HepG2 (cell line): ENCODE measurements around the gene GOLPH3. TPM values are rescaled to one million over a fixed set of nuclear protein-coding genes. Genes with fewer than 3 reads are reported as not detected.

Source experiments
- ATAC-seq: fragments of 200-7000 bp; cut with Tn5 transposase; 3 replicates; pipeline ENCODE4 v1.9.1; 2020; ENCODE audit warnings: mild to moderate bottlenecking, moderate library complexity
- BruUV-seq: library from RNA; stranded (reverse); fragments of 400-500 nt; replicated peaks from 2 replicates; lab custom pipeline; 2021; lab: Mats Ljungman, UMichigan
- CTCF ChIA-PET: fragments of 300-600 bp; formaldehyde crosslinking; extraction: SDS; loops from one replicate; lab custom pipeline; 2021; ENCODE audit warnings: low total read pairs, inconsistent platforms, low intra/inter-chr PET ratio; lab: Yijun Ruan, JAX
- POLR2A ChIA-PET: fragments of 350-600 bp; sonication (Branson Sonifier 250); formaldehyde crosslinking; loops from one replicate; lab custom pipeline; 2020; ENCODE audit warnings: antibody characterized with exemption, inconsistent platforms; lab: Yijun Ruan, JAX
- DNase-seq: peaks from one replicate; pipeline ENCODE4 v3.0.0-alpha.2; 2015; ENCODE audit warnings: low spot score
- FAIRE-seq: peaks from 3 replicates; lab custom pipeline; 2011; peaks lifted over from hg19 to GRCh38; lab: Jason Lieb, UNC
- H2AFZ ChIP-seq: one replicate; pipeline ENCODE4 v1.6.1; 2011; ENCODE audit warnings: low read length, inconsistent platforms
- H3K27ac ChIP-seq: fragments of 300-600 bp; 3 replicates; pipeline ENCODE4 v1.8.0; 2011; ENCODE audit warnings: mixed run types, mild to moderate bottlenecking, mixed read lengths, low read length, inconsistent platforms; ENCODE audit not compliant: insufficient read depth; ENCODE audit errors: extremely low read length
- H3K27me3 ChIP-seq, 2 experiments: fragments of 200-600 bp in 1 of 2; 2 replicates in 1 of 2; 3 replicates in 1 of 2; pipeline versions ENCODE4 v1.6.0 to v1.8.0; 2011; ENCODE audit warnings: low read length in 2 of 2, mild to moderate bottlenecking in 2 of 2, moderate library complexity in 2 of 2, inconsistent platforms in 1 of 2; ENCODE audit not compliant: insufficient read depth in 2 of 2, control insufficient read depth in 1 of 2
- H3K36me3 ChIP-seq, 2 experiments: fragments of 200-600 bp in 1 of 2; replicated peaks in 1 of 2; 2 replicates in 1 of 2; 3 replicates in 1 of 2; pipeline versions ENCODE4 v1.5.1 to v1.8.0; 2011; ENCODE audit warnings: low read length in 2 of 2, inconsistent platforms in 1 of 2; ENCODE audit not compliant: insufficient read depth in 2 of 2, control insufficient read depth in 1 of 2
- H3K4me1 ChIP-seq: 2 replicates; pipeline ENCODE4 v1.5.1; 2012; ENCODE audit warnings: low read length, inconsistent platforms; ENCODE audit not compliant: insufficient read depth
- H3K4me2 ChIP-seq: 2 replicates; pipeline ENCODE4 v1.6.0; 2011; ENCODE audit warnings: low read depth, low read length, inconsistent platforms
- H3K4me3 ChIP-seq, 3 experiments: fragments of 200-600 bp in 1 of 3; sonication (generic), shearing (Covaris generic) in 1 of 3; replicated peaks in 1 of 3; 2 replicates each; pipeline ENCODE4 v1.5.1; 2011 to 2016; ENCODE audit warnings: low read length in 3 of 3, inconsistent platforms in 2 of 3, low read depth in 2 of 3, mild to moderate bottlenecking in 2 of 3, control low read depth in 1 of 3, mixed read lengths in 1 of 3; ENCODE audit not compliant: insufficient read depth in 1 of 3
- H3K79me2 ChIP-seq: one replicate; pipeline ENCODE4 v1.6.1; 2011; ENCODE audit warnings: low read length, inconsistent platforms; ENCODE audit not compliant: insufficient read depth
- H3K9ac ChIP-seq: 2 replicates; pipeline ENCODE4 v1.6.0; 2011; ENCODE audit warnings: mild to moderate bottlenecking, low read depth, low read length, inconsistent platforms; ENCODE audit not compliant: insufficient read depth
- H3K9me3 ChIP-seq: 2 replicates; pipeline ENCODE4 v1.5.1; 2012; ENCODE audit warnings: mild to moderate bottlenecking, low read length
- H4K20me1 ChIP-seq: 2 replicates; pipeline ENCODE4 v1.6.0; 2011; ENCODE audit warnings: inconsistent platforms, mild to moderate bottlenecking, low read length, moderate library complexity; ENCODE audit not compliant: insufficient read depth
- ASH2L ChIP-seq: fragments of 300-600, 200-600 bp; sonication (generic); IDR thresholded peaks from 2 replicates; pipeline ENCODE4 v1.7.0; 2017; ENCODE audit warnings: low read depth, mild to moderate bottlenecking, moderate library complexity, mixed read lengths, low read length; ENCODE audit not compliant: insufficient read length
- ATF7 ChIP-seq, 2 experiments: fragments of 450-650 bp in 1 of 2; sonication (generic) in 1 of 2; formaldehyde crosslinking in 1 of 2; IDR thresholded peaks; 2 replicates each; pipeline versions ENCODE4 v1.4.0 to v1.6.1; 2016 to 2020; ENCODE audit warnings: antibody characterized with exemption in 1 of 2, mild to moderate bottlenecking in 1 of 2, missing genetic modification reagents in 1 of 2
- BATF2 ChIP-seq: sonication (generic); formaldehyde crosslinking; IDR thresholded peaks from 2 replicates; pipeline ENCODE4 v1.8.0; 2022; ENCODE audit warnings: mild to moderate bottlenecking, missing genetic modification reagents, moderate library complexity
- GATAD1 ChIP-seq: IDR thresholded peaks from 2 replicates; pipeline ENCODE4 v1.6.1; 2016; ENCODE audit warnings: missing genetic modification reagents, missing compliant biosample characterization
- GFI1 ChIP-seq: sonication (generic); formaldehyde crosslinking; IDR thresholded peaks from 2 replicates; pipeline ENCODE4 v1.5.0; 2020; ENCODE audit warnings: missing genetic modification reagents, mild to moderate bottlenecking, borderline replicate concordance
- IKZF4 ChIP-seq: sonication (generic); formaldehyde crosslinking; IDR thresholded peaks from 2 replicates; pipeline ENCODE4 v1.5.1; 2020; ENCODE audit warnings: borderline replicate concordance, mild to moderate bottlenecking, low read depth, missing genetic modification reagents; ENCODE audit errors: not compliant biosample characterization
- KDM2A ChIP-seq: sonication (generic); formaldehyde crosslinking; IDR thresholded peaks from 2 replicates; pipeline ENCODE4 v1.4.0; 2020; ENCODE audit warnings: low read depth, missing genetic modification reagents, borderline replicate concordance
- MED1 ChIP-seq: sonication (generic); formaldehyde crosslinking; IDR thresholded peaks from 2 replicates; pipeline ENCODE4 v1.4.0; 2020; ENCODE audit warnings: missing genetic modification reagents
- RAD21 ChIP-seq: fragments of 450-650 bp; formaldehyde crosslinking; IDR thresholded peaks from 2 replicates; pipeline ENCODE4 v1.5.0; 2020; ENCODE audit warnings: mild to moderate bottlenecking
- REPIN1 ChIP-seq: sonication (generic); formaldehyde crosslinking; IDR thresholded peaks from 2 replicates; pipeline ENCODE4 v1.8.0; 2022; ENCODE audit warnings: missing genetic modification reagents, low read depth, mild to moderate bottlenecking, borderline replicate concordance
- SRSF9 ChIP-seq: fragments of 200-400 bp; formaldehyde crosslinking; IDR thresholded peaks from 2 replicates; pipeline ENCODE4 v1.6.1; 2018; ENCODE audit warnings: borderline replicate concordance, mild to moderate bottlenecking, low read depth, low read length; ENCODE audit not compliant: insufficient read depth, poor library complexity, severe bottlenecking
- TFDP1 ChIP-seq: IDR thresholded peaks from 2 replicates; pipeline ENCODE4 v1.6.1; 2016; ENCODE audit warnings: missing compliant biosample characterization, missing genetic modification reagents, borderline replicate concordance
- ZFX ChIP-seq: sonication (generic); formaldehyde crosslinking; IDR thresholded peaks from 2 replicates; pipeline ENCODE4 v1.4.0; 2020; ENCODE audit warnings: mild to moderate bottlenecking, low read depth, missing genetic modification reagents, moderate library complexity
- ZKSCAN5 ChIP-seq: sonication (generic); formaldehyde crosslinking; IDR thresholded peaks from 2 replicates; pipeline ENCODE4 v1.5.1; 2020; ENCODE audit warnings: mild to moderate bottlenecking, missing genetic modification reagents
- ZMYM4 ChIP-seq: sonication (generic); formaldehyde crosslinking; IDR thresholded peaks from 2 replicates; pipeline ENCODE4 v1.8.1; 2023; ENCODE audit warnings: mild to moderate bottlenecking, missing genetic modification reagents
- ZNF12 ChIP-seq: sonication (generic); formaldehyde crosslinking; IDR thresholded peaks from 2 replicates; pipeline ENCODE4 v1.5.0; 2020; ENCODE audit warnings: missing genetic modification reagents
- ZNF256 ChIP-seq: sonication (generic); formaldehyde crosslinking; conservative IDR thresholded peaks from 2 replicates; pipeline ENCODE4 v1.4.0; 2020; ENCODE audit warnings: missing genetic modification reagents
- ZNF577 ChIP-seq: sonication (generic); formaldehyde crosslinking; IDR thresholded peaks from 2 replicates; pipeline ENCODE4 v1.4.0; 2020; ENCODE audit warnings: mild to moderate bottlenecking, low read depth, missing genetic modification reagents, borderline replicate concordance
- ZNF713 ChIP-seq: sonication (generic); formaldehyde crosslinking; IDR thresholded peaks from 2 replicates; pipeline ENCODE4 v1.4.0; 2020; ENCODE audit warnings: mild to moderate bottlenecking, missing genetic modification reagents
- WGBS: methylation state at CpG from one replicate; pipeline ENCODE4 v1.1.6; 2017; ENCODE audit warnings: low lambda C conversion rate; 5-methylcytosine and 5-hydroxymethylcytosine counted together
- in situ Hi-C: cut with HindIII; loops from 2 replicates; pipeline ENCODE4 v1.10.0; 2017; ENCODE audit warnings: low pct_unique_long_range_greater_than_20kb; ENCODE audit not compliant: extremely low pct_ligation_motif_present
- intact Hi-C: fragments of 100-400 bp; cut with micrococcal nuclease; formaldehyde crosslinking; loops from one replicate; pipeline ENCODE4 v1.10.0; 2022; ENCODE audit not compliant: unreplicated experiment
- polyA plus RNA-seq, 8 experiments: library from polyadenylated mRNA; depleted of rRNA in 3 of 8; stranded (reverse) in 7 of 8; unstranded in 1 of 8; fragments of >200 nt; fragmentation: Illumina TruSeq in 4 of 8; extraction: Trizol in 4 of 8; gene quantifications; 2 replicates each; pipeline versions ENCODE4 v1.2.1 to v1.2.3, GENCODE V29; 2011 to 2016; ENCODE audit warnings: low read depth in 4 of 8, missing spikeins in 1 of 8, mixed read lengths in 1 of 8; ENCODE audit not compliant: insufficient read depth in 1 of 8
- total RNA-seq, 5 experiments: library from RNA; depleted of rRNA; stranded (reverse); fragments of >200 nt; fragmentation: Illumina TruSeq; extraction: Trizol; gene quantifications; 2 replicates each; pipeline ENCODE4 v1.2.3, GENCODE V29; 2016; ENCODE audit warnings: low read depth in 1 of 5

GOLPH3 gene
- total and polyA plus RNA-seq, 2 of the 13 experiments (the other 11 are each of a cell fraction or from before 2014, with no cell fraction given), result 59.5 to 84.5 TPM

GRCh38 chr5:32095261-32095671 lies 78.9 kb downstream of the GOLPH3 start:
- intact Hi-C loops (no loop called here), in situ Hi-C loops (loop anchor here (10.0 kb wide), 1 partner anchor 520 kb away; no protein-coding TSS in a partner anchor)
- no peak overlapping the region for H3K4me3 ChIP-seq
- H3K4me2 ChIP-seq, result no peak overlapping the region
- whole genome bisulfite sequencing, result 90% methylated on average over 7 of the region's 7 CpGs
- no peak overlapping the region for H3K9ac ChIP-seq
- peaks cover 1 to 16% of the 10 kb centered on the region in 2 experiments; a peak in 3 of 5 replicates for H3K36me3 ChIP-seq
- no peak for DNase-seq
- H3K4me1 ChIP-seq, result no peaks in the 10 kb centered on the region
- no TSS peak for BruUV-seq
- H3K79me2 ChIP-seq, result no peaks in the 10 kb centered on the region
- no peak for FAIRE-seq
- H4K20me1 ChIP-seq, result no peaks in the 10 kb centered on the region
- ATAC-seq, result no peak
- no peak overlapping the region for H3K27ac ChIP-seq
- ChIA-PET CTCF (no interaction called here), POLR2A (no interaction called here)
- H3K27me3 ChIP-seq, result no peaks in the 10 kb centered on the region
- no peak overlapping the region for H2AFZ ChIP-seq
- no peaks in the 10 kb centered on the region for H3K9me3 ChIP-seq
- no peak for TF ChIP-seq KDM2A (CRISPR knock-in tag)
- TF ChIP-seq MED1 (CRISPR knock-in tag), result no peak
- TF ChIP-seq ZNF12 (CRISPR knock-in tag), result no peak
- TF ChIP-seq ZNF577 (CRISPR knock-in tag), result no peak
- TF ChIP-seq SRSF9, result no peak
- TF ChIP-seq ATF7 (IDR thresholded peaks at IDR 0.05), result no peak
- no peak for TF ChIP-seq ATF7 (CRISPR knock-in tag; IDR thresholded peaks at IDR 0.05)
- TF ChIP-seq REPIN1, result no peak
- no peak for TF ChIP-seq IKZF4 (CRISPR knock-in tag)
- no peak for TF ChIP-seq GATAD1 (CRISPR knock-in tag)
- no peak for TF ChIP-seq ZFX (CRISPR knock-in tag)
- TF ChIP-seq ZNF713 (CRISPR knock-in tag), result no peak
- TF ChIP-seq GFI1 (CRISPR knock-in tag), result no peak
- no peak for TF ChIP-seq ZKSCAN5 (CRISPR knock-in tag)
- TF ChIP-seq TFDP1 (CRISPR knock-in tag), result no peak
- no peak for TF ChIP-seq ASH2L
- no peak for TF ChIP-seq ZMYM4 (CRISPR knock-in tag)
- no peak for TF ChIP-seq RAD21 (CRISPR knock-in tag)
- no peak for TF ChIP-seq ZNF256 (CRISPR knock-in tag)
- no peak for TF ChIP-seq BATF2 (CRISPR knock-in tag)
